ENCODE results near the gene FRG2C.
"Not testable (repeated sequence)": the region's sequence is repeated elsewhere in the genome, so short reads cannot be mapped to it uniquely, and the experiment has no call there.

The FRG2C gene

DNA sequence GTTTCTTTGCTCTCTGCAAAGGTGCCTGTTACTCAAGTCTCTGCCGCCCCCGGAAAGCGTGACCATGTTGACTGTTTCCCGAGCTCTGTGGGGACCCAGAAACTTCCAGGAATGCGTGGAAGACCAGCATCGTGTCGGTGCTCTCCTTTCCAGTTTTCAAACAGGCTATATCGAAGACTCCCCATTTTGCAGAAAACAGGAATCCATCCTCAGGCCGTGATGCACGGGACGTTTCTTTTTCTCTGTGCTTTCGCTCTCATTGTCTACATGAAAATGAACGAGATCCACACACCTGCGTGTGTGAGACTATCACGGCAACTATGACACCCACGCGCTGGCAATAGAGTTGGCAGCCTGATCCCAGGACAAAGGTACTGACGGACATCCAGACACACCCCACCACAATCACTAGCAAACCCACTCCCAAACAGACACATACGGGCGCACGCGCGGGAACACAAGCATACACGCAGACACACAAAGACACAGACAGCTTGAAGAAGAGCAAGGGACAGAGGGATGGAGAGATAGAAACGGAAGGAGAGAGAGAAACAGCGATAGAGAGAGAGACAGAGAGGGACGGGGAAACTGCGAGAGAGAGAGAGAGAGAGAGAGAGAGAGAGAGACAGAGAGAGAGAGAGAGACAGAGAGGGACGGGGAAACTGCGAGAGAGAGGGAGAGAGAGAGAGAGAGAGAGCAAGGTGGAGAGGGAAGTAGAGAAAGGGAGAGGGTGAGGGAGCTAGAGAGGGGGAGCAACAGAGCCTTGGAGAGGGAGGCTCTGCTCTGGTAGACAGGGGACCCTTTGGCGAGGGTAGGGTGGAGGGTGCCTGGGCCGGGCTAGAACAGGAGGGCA, 7.4 kb downstream of the FRG2C start:
- no CpG with 5 or more reads among the region's 32 CpGs for WGBS (ENCODE audit: extremely low coverage, insufficient coverage, low lambda C conversion rate)

GRCh38 chr3:75672140-75672775, 8.1 kb downstream of the FRG2C start:
- not testable (repeated sequence) for H3K27me3 ChIP-seq (ENCODE audit: insufficient read depth, low read length, poor library complexity); H3K23ac ChIP-seq (ENCODE audit: low read length); H2BK120ac ChIP-seq (ENCODE audit: low read depth, low read length); H3K4me1 ChIP-seq (ENCODE audit: control insufficient read depth, low read depth, low read length); H3K36me3 ChIP-seq (ENCODE audit: control insufficient read depth, insufficient read depth, low read length); H2BK5ac ChIP-seq (ENCODE audit: low read length); H4K5ac ChIP-seq (ENCODE audit: low read length); H3K79me1 ChIP-seq (ENCODE audit: low read length); H2BK15ac ChIP-seq (replicated peaks; ENCODE audit: low read depth); H3K79me2 ChIP-seq (ENCODE audit: control insufficient read depth, insufficient read depth, low read length); H4K8ac ChIP-seq (ENCODE audit: low read depth, low read length); H3K27ac ChIP-seq (ENCODE audit: low read depth, low read length); H2AK5ac ChIP-seq (ENCODE audit: low read length)
- WGBS (ENCODE audit: extremely low coverage, insufficient coverage, low lambda C conversion rate): no CpG with 5 or more reads among the region's 59 CpGs
- peak overlapping the region; percentile 69 for H3K56ac ChIP-seq (ENCODE audit: low read length)
- DNase-seq: peak; percentile 87
- peak overlapping the region; percentile 78 for H3K18ac ChIP-seq (ENCODE audit: low read length)
- peak overlapping the region; percentile 46 for H3K9ac ChIP-seq (ENCODE audit: low read length)
- peak overlapping the region; percentile 5 for H3K4ac ChIP-seq (ENCODE audit: low read depth, low read length)
- peak overlapping the region; percentile 28 for H3K4me2 ChIP-seq (ENCODE audit: low read length)
- peak overlapping the region; percentile 13 for H3K4me3 ChIP-seq (ENCODE audit: low read length)

More for the DNA sequence above, 7.4 kb downstream of the FRG2C start:
- not testable (repeated sequence) for H3K4me1 ChIP-seq (ENCODE audit: control insufficient read depth, low read depth, low read length); H3K23ac ChIP-seq (ENCODE audit: low read length); H3K27me3 ChIP-seq (ENCODE audit: insufficient read depth, low read length, poor library complexity); H2BK120ac ChIP-seq (ENCODE audit: low read depth, low read length); H4K8ac ChIP-seq (ENCODE audit: low read depth, low read length); H2BK5ac ChIP-seq (ENCODE audit: low read length); H3K4me3 ChIP-seq (ENCODE audit: low read length); H3K18ac ChIP-seq (ENCODE audit: low read length); H3K79me1 ChIP-seq (ENCODE audit: low read length); H2BK15ac ChIP-seq (replicated peaks; ENCODE audit: low read depth); H3K27ac ChIP-seq (ENCODE audit: low read depth, low read length); H3K36me3 ChIP-seq (ENCODE audit: control insufficient read depth, insufficient read depth, low read length); H2AK5ac ChIP-seq (ENCODE audit: low read length); H4K5ac ChIP-seq (ENCODE audit: low read length); H3K4ac ChIP-seq (ENCODE audit: low read depth, low read length); H3K79me2 ChIP-seq (ENCODE audit: control insufficient read depth, insufficient read depth, low read length)
- peak overlapping the region; percentile 73 for H3K56ac ChIP-seq (ENCODE audit: low read length)
- peak overlapping the region; percentile 86 for H3K4me2 ChIP-seq (ENCODE audit: low read length)
- DNase-seq: peak; percentile 63
- peak overlapping the region; percentile 55 for H3K9ac ChIP-seq (ENCODE audit: low read length)

DNA sequence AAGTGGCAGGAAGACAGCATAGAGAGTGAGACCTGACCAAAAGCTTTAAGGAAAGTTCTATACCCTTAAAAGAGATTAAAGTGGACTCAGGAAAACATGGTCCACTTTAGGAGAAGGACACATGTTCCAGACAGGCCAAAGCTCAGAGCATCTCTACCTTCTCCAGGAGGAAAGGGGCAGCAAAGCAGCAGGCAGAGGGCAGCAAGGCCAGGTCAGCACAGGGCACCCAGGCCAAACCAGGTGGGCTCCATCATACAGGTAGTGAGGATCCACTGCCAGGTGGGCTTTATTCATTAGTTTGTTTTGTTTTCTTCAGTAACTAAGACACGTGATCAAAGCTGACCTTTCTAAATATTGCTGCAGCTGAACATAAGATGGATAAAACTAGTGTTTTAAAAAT, 19.8 kb downstream of the FRG2C start:
- H3K27ac ChIP-seq (ENCODE audit: low read depth, low read length); H3K36me3 ChIP-seq (ENCODE audit: control insufficient read depth, insufficient read depth, low read length); H3K9ac ChIP-seq (ENCODE audit: low read length); H3K4ac ChIP-seq (ENCODE audit: low read depth, low read length); H2AK5ac ChIP-seq (ENCODE audit: low read length); H3K18ac ChIP-seq (ENCODE audit: low read length); H3K56ac ChIP-seq (ENCODE audit: low read length); H3K4me3 ChIP-seq (ENCODE audit: low read length); H3K79me2 ChIP-seq (ENCODE audit: control insufficient read depth, insufficient read depth, low read length); H3K27me3 ChIP-seq (ENCODE audit: insufficient read depth, low read length, poor library complexity); H3K23ac ChIP-seq (ENCODE audit: low read length); H3K79me1 ChIP-seq (ENCODE audit: low read length); H4K5ac ChIP-seq (ENCODE audit: low read length); H3K4me1 ChIP-seq (ENCODE audit: control insufficient read depth, low read depth, low read length); H2BK5ac ChIP-seq (ENCODE audit: low read length); H4K8ac ChIP-seq (ENCODE audit: low read depth, low read length); H3K4me2 ChIP-seq (ENCODE audit: low read length); DNase-seq; H2BK120ac ChIP-seq (ENCODE audit: low read depth, low read length); H2BK15ac ChIP-seq (replicated peaks; ENCODE audit: low read depth): not testable (repeated sequence)
- no CpG with 5 or more reads among the region's 1 CpG for WGBS (ENCODE audit: extremely low coverage, insufficient coverage, low lambda C conversion rate)

GRCh38 chr3:75687323-75687722, 23.2 kb downstream of the FRG2C start:
- Histone ChIP-seq H3K79me1 (ENCODE audit: low read length) (no peaks in the 10 kb centered on the region), H2BK15ac (replicated peaks; ENCODE audit: low read depth) (no peak overlapping the region), H3K27me3 (ENCODE audit: insufficient read depth, low read length, poor library complexity) (no peaks in the 10 kb centered on the region), H2BK120ac (ENCODE audit: low read depth, low read length) (no peak overlapping the region), H2AK5ac (ENCODE audit: low read length) (no peak overlapping the region), H3K4ac (ENCODE audit: low read depth, low read length) (no peak overlapping the region), H4K5ac (ENCODE audit: low read length) (no peak overlapping the region), H4K8ac (ENCODE audit: low read depth, low read length) (no peak overlapping the region), H3K23ac (ENCODE audit: low read length) (no peak overlapping the region), H3K79me2 (ENCODE audit: control insufficient read depth, insufficient read depth, low read length) (no peaks in the 10 kb centered on the region), H3K4me2 (ENCODE audit: low read length) (no peak overlapping the region), H3K18ac (ENCODE audit: low read length) (no peak overlapping the region), H3K27ac (ENCODE audit: low read depth, low read length) (no peak overlapping the region), H3K36me3 (ENCODE audit: control insufficient read depth, insufficient read depth, low read length) (no peaks in the 10 kb centered on the region), H3K4me1 (ENCODE audit: control insufficient read depth, low read depth, low read length) (no peaks in the 10 kb centered on the region), H3K56ac (ENCODE audit: low read length) (no peak overlapping the region), H3K9ac (ENCODE audit: low read length) (no peak overlapping the region), H2BK5ac (ENCODE audit: low read length) (no peak overlapping the region), H3K4me3 (ENCODE audit: low read length) (no peak overlapping the region)
- no CpG with 5 or more reads among the region's 9 CpGs for WGBS (ENCODE audit: extremely low coverage, insufficient coverage, low lambda C conversion rate)
- peak; percentile 72 for DNase-seq

DNA sequence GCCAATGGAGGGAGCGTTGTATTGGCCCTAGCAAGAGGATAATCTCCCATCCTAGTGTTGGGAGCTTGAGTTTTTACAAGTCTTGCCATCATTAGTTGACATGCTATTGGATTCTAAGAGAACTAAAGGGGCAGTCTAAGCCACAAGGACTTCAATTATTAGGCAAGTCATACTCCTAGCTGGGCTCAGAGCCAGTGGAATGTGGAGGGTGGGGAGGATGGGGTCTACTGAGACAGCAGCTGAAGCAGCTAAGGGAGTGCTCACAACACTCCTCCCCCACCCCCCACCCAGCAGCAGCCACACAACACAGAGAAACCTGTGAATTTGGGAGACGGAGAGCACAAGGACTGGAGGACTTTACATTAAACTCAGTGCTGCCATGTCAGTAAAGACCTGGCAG, 27.9 kb downstream of the FRG2C start:
- H3K9ac ChIP-seq (ENCODE audit: low read length): no peak overlapping the region
- H3K56ac ChIP-seq (ENCODE audit: low read length): no peak overlapping the region
- no peak overlapping the region for H3K4me3 ChIP-seq (ENCODE audit: low read length)
- no peak overlapping the region for H3K23ac ChIP-seq (ENCODE audit: low read length)
- no peaks in the 10 kb centered on the region for H3K4me1 ChIP-seq (ENCODE audit: control insufficient read depth, low read depth, low read length)
- H3K79me2 ChIP-seq (ENCODE audit: control insufficient read depth, insufficient read depth, low read length): no peaks in the 10 kb centered on the region
- no peaks in the 10 kb centered on the region for H3K27me3 ChIP-seq (ENCODE audit: insufficient read depth, low read length, poor library complexity)
- H3K4ac ChIP-seq (ENCODE audit: low read depth, low read length): no peak overlapping the region
- H3K79me1 ChIP-seq (ENCODE audit: low read length): no peaks in the 10 kb centered on the region
- no peak overlapping the region for H3K27ac ChIP-seq (ENCODE audit: low read depth, low read length)
- H3K36me3 ChIP-seq (ENCODE audit: control insufficient read depth, insufficient read depth, low read length): no peaks in the 10 kb centered on the region
- no peak overlapping the region for H3K18ac ChIP-seq (ENCODE audit: low read length)
- no peak overlapping the region for H2AK5ac ChIP-seq (ENCODE audit: low read length)
- H2BK15ac ChIP-seq (replicated peaks; ENCODE audit: low read depth): no peak overlapping the region
- H4K5ac ChIP-seq (ENCODE audit: low read length): no peak overlapping the region
- H2BK120ac ChIP-seq (ENCODE audit: low read depth, low read length): no peak overlapping the region
- no peak for DNase-seq
- no peak overlapping the region for H3K4me2 ChIP-seq (ENCODE audit: low read length)
- H2BK5ac ChIP-seq (ENCODE audit: low read length): no peak overlapping the region
- H4K8ac ChIP-seq (ENCODE audit: low read depth, low read length): no peak overlapping the region
- no CpG with 5 or more reads among the region's 2 CpGs for whole genome bisulfite sequencing (ENCODE audit: extremely low coverage, insufficient coverage, low lambda C conversion rate)

Data from mesendoderm (in vitro differentiated cells).